K562 (cell line): Measurements from ENCODE around the gene RSPH1. TPM values are rescaled to one million over a fixed set of nuclear protein-coding genes. Genes with fewer than 3 reads are reported as not detected.

Experiments
- ATF2 ChIP-seq: sonication (generic); formaldehyde crosslinking; IDR thresholded peaks from 2 replicates; pipeline ENCODE4 v1.8.1; 2022; ENCODE audit warnings: missing genetic modification reagents
- CREBBP ChIP-seq: IDR thresholded peaks from one replicate; pipeline ENCODE4 v1.6.1; 2012; ENCODE audit warnings: low read depth, mild to moderate bottlenecking, control low read depth, inconsistent platforms, low read length
- ELF1 ChIP-seq: fragments of 200-800 bp; sonication (Bioruptor generic); IDR thresholded peaks from 2 replicates; pipeline ENCODE4 v1.6.1; 2016; ENCODE audit warnings: missing genetic modification characterization, missing compliant biosample characterization
- HMGN3 ChIP-seq: IDR thresholded peaks from 2 replicates; pipeline ENCODE4 v1.6.1; 2011; ENCODE audit warnings: borderline replicate concordance, low read depth, mild to moderate bottlenecking, mixed read lengths, low read length; ENCODE audit not compliant: insufficient read length; ENCODE audit errors: extremely low read depth
- HNRNPL ChIP-seq: fragments of 200-400 bp; formaldehyde crosslinking; IDR thresholded peaks from 2 replicates; pipeline ENCODE4 v1.6.1; 2017; ENCODE audit warnings: low read depth, mild to moderate bottlenecking, low read length
- POLR2H ChIP-seq: IDR thresholded peaks from 2 replicates; pipeline ENCODE4 v1.6.1; 2016; ENCODE audit warnings: missing genetic modification characterization, low read depth, mild to moderate bottlenecking, control low read depth, missing compliant biosample characterization, moderate library complexity
- SETDB1 ChIP-seq: IDR thresholded peaks from one replicate; pipeline ENCODE4 v1.6.1; 2012; ENCODE audit warnings: low read length, control low read depth, inconsistent platforms
- polyA plus RNA-seq, 8 experiments: library from polyadenylated mRNA; depleted of rRNA in 4 of 8; stranded (reverse) in 5 of 8; unstranded in 3 of 8; fragments of >200 nt; fragmentation: Nextera tagmentation in 2 of 8; fragmentation: Illumina TruSeq in 1 of 8; extraction: Ambion mirVana in 2 of 8; extraction: Trizol in 1 of 8; gene quantifications; 2 replicates each; pipeline versions ENCODE4 v1.2.1 to v1.2.3, GENCODE V29; 2011 to 2014; ENCODE audit warnings: inconsistent platforms in 1 of 8, missing spikeins in 1 of 8
- total RNA-seq, 7 experiments: library from RNA; depleted of rRNA in 6 of 7; stranded (reverse); fragments of >200 nt in 6 of 7; fragmentation: Illumina TruSeq in 2 of 7; extraction: Trizol in 2 of 7; gene quantifications; 2 replicates each; pipeline versions ENCODE4 v1.2.1 to v1.2.3, GENCODE V29; 2011 to 2021; ENCODE audit warnings: low replicate concordance in 1 of 7
- TF ChIP-seq, protein P1 (sequence below): fragments of 200-800 bp; sonication (Bioruptor generic); IDR thresholded peaks from 2 replicates; pipeline ENCODE4 v1.6.1; 2016; ENCODE audit warnings: missing genetic modification characterization, missing compliant biosample characterization
- TF ChIP-seq, protein P2 (sequence below): fragments of 450-650 bp; IDR thresholded peaks from one replicate; pipeline ENCODE4 v1.6.1; 2018; ENCODE audit warnings: mild to moderate bottlenecking, moderate library complexity; ENCODE audit not compliant: partially characterized antibody
- TF ChIP-seq, protein P3 (sequence below): fragments of 450-650 bp; formaldehyde crosslinking; IDR thresholded peaks from 2 replicates; pipeline ENCODE4 v1.4.0; 2020; ENCODE audit warnings: mild to moderate bottlenecking, moderate library complexity

RSPH1 gene
- total and polyA plus RNA-seq, 9 of the 15 experiments (the other 6 are each of a cell fraction or from before 2014, with no cell fraction given) = 0.17 TPM; not detected in 8

DNA sequence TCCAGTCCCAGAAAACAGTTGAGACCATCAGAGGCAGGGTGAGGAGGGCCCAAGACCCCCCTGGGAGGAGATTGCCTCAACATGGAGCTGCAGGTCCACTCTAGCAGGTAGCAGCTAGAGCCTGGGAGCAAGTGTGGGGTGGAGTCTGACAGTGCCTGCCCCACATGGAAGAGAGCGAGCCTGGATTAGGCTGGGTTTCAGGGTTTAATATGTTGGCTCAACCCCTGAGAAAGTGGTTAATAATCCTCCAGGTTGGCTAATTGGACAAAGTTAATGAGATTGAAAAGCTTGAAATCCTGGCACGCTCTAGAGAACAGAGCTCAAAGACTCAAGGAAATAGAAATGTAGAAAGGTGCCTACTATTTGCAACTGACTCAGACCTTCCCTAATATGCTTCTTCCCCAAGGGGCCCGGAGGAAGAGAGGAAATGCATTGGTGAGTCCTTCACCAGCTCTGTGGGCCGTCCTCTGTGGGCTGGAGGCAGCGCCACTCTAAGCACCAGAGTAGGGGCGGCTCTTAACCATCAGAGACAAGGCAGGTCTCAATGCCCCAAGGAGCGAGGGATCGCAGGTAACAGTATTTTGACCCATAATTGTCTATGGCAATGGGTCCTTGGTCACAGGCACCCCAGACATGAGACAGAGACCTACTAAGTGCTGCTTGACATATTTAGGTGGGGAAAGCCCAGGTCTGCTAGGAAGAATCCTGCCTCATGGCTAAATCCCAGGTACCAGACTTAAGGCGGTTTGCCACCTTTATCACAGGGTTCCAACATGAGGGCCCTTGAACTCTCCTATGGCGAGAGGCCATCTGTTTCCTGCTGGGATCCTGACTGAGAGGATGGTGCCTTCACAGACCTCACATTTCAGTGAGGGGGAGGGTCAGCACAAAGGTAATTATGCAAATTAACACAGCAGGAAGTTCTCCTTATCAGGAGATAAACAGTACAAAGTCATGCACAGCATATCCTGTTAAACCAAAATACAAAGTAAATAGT is 33.8 kb downstream of the RSPH1 start (continued):
- TF ChIP-seq, protein P1, sequence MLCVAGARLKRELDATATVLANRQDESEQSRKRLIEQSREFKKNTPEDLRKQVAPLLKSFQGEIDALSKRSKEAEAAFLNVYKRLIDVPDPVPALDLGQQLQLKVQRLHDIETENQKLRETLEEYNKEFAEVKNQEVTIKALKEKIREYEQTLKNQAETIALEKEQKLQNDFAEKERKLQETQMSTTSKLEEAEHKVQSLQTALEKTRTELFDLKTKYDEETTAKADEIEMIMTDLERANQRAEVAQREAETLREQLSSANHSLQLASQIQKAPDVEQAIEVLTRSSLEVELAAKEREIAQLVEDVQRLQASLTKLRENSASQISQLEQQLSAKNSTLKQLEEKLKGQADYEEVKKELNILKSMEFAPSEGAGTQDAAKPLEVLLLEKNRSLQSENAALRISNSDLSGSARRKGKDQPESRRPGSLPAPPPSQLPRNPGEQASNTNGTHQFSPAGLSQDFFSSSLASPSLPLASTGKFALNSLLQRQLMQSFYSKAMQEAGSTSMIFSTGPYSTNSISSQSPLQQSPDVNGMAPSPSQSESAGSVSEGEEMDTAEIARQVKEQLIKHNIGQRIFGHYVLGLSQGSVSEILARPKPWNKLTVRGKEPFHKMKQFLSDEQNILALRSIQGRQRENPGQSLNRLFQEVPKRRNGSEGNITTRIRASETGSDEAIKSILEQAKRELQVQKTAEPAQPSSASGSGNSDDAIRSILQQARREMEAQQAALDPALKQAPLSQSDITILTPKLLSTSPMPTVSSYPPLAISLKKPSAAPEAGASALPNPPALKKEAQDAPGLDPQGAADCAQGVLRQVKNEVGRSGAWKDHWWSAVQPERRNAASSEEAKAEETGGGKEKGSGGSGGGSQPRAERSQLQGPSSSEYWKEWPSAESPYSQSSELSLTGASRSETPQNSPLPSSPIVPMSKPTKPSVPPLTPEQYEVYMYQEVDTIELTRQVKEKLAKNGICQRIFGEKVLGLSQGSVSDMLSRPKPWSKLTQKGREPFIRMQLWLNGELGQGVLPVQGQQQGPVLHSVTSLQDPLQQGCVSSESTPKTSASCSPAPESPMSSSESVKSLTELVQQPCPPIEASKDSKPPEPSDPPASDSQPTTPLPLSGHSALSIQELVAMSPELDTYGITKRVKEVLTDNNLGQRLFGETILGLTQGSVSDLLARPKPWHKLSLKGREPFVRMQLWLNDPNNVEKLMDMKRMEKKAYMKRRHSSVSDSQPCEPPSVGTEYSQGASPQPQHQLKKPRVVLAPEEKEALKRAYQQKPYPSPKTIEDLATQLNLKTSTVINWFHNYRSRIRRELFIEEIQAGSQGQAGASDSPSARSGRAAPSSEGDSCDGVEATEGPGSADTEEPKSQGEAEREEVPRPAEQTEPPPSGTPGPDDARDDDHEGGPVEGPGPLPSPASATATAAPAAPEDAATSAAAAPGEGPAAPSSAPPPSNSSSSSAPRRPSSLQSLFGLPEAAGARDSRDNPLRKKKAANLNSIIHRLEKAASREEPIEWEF = no peak
- TF ChIP-seq HNRNPL = no peak
- TF ChIP-seq CREBBP = no peak
- no peak for TF ChIP-seq POLR2H (tag)
- no peak for TF ChIP-seq HMGN3
- no peak for TF ChIP-seq ELF1 (tag)
- TF ChIP-seq ATF2 (CRISPR knock-in tag) = no peak
- no peak for TF ChIP-seq SETDB1
- TF ChIP-seq, protein P2, sequence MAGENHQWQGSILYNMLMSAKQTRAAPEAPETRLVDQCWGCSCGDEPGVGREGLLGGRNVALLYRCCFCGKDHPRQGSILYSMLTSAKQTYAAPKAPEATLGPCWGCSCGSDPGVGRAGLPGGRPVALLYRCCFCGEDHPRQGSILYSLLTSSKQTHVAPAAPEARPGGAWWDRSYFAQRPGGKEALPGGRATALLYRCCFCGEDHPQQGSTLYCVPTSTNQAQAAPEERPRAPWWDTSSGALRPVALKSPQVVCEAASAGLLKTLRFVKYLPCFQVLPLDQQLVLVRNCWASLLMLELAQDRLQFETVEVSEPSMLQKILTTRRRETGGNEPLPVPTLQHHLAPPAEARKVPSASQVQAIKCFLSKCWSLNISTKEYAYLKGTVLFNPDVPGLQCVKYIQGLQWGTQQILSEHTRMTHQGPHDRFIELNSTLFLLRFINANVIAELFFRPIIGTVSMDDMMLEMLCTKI = no peak
- TF ChIP-seq, protein P3, sequence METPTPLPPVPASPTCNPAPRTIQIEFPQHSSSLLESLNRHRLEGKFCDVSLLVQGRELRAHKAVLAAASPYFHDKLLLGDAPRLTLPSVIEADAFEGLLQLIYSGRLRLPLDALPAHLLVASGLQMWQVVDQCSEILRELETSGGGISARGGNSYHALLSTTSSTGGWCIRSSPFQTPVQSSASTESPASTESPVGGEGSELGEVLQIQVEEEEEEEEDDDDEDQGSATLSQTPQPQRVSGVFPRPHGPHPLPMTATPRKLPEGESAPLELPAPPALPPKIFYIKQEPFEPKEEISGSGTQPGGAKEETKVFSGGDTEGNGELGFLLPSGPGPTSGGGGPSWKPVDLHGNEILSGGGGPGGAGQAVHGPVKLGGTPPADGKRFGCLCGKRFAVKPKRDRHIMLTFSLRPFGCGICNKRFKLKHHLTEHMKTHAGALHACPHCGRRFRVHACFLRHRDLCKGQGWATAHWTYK (CRISPR knock-in tag) = no peak
